Inferior parietal cortex (tissue), 1 donor: ENCODE measurements around the gene CNTN4.
"Not testable (repeated sequence)": the region's sequence is repeated elsewhere in the genome, so short reads cannot be mapped to it uniquely, and the experiment has no call there.

Source experiments
- DNase-seq: peaks from one replicate; pipeline ENCODE4 v3.0.0-alpha.2; 2016; ENCODE audit errors: extremely low spot score

Gene CNTN4

DNA sequence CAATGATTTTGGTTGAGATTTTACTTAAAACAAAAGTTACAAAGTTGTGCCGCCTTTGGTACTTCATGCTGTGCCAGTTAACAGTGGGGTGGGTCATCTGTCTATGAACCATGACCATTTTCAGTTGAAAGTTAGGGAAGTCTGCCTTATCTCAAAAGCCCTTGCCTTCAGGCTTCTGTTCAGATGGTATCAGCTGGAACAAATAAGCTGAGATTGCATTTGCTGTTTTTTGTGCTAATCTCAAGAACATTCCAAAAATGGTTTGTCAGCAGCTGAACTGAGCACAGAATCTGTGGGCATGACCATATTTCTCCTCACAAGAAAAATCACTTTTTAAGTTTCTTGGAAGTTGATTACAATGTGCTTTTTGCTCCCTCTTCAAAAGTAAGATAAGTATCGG lies 869.2 kb downstream of the CNTN4 start:
- no peak for DNase-seq

DNA sequence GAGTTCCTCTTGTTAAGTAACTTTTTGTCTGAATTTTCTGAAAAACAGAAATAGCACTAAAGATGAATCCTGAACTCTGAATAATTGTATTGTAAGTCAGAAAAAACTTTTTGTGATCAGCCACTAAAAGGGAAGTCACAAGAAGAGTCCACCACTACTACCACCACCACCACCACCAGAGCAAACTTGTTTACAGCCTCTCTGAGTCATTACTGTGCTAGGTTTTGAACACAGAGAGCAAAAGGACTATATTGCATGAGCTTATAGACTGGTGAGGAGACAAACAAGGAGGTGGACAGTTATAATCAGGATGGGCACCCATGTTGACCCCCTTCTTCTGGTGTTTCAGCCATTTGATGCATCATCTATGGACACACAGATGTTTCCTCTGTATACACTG lies 869.8 kb downstream of the CNTN4 start:
- no peak for DNase-seq

DNA sequence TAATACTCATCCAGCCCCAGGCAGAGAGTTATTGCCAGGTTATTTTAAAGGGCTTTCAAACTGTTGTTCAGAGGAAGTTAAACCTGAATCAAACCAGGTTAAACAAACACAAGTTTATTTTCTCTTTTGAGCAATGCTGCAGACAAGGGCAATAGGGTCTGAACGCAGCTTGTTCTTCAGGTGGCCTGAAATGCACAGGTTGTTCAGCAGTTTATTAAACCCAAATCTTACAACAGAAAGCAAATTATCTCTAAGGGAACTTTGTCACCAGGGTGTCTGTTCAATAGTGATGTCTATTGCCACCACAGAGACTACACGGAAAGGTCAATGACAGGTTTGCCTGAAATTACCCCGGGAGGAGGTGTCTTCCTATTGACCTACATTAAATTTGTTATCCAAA lies 877.5 kb downstream of the CNTN4 start:
- no peak for DNase-seq

DNA sequence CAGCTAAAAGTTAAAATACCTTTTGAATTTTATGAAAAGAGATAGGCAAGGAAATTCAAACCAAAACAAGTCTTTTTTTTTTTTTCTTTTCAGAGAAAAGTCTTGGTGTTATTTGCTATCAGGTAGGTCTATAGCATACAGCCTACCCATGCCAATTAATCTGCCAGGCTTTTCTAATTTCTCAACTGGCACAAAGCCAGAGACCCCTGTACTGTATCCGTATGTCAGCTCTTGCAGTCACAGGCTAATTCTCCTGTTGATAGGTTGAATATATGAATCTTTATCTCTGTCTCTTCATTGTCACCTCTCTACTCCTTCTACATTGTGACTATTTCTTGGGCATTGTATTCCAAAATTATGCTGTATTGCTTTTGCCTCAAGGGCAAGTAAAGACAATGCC lies 878.1 kb downstream of the CNTN4 start:
- DNase-seq = no peak

DNA sequence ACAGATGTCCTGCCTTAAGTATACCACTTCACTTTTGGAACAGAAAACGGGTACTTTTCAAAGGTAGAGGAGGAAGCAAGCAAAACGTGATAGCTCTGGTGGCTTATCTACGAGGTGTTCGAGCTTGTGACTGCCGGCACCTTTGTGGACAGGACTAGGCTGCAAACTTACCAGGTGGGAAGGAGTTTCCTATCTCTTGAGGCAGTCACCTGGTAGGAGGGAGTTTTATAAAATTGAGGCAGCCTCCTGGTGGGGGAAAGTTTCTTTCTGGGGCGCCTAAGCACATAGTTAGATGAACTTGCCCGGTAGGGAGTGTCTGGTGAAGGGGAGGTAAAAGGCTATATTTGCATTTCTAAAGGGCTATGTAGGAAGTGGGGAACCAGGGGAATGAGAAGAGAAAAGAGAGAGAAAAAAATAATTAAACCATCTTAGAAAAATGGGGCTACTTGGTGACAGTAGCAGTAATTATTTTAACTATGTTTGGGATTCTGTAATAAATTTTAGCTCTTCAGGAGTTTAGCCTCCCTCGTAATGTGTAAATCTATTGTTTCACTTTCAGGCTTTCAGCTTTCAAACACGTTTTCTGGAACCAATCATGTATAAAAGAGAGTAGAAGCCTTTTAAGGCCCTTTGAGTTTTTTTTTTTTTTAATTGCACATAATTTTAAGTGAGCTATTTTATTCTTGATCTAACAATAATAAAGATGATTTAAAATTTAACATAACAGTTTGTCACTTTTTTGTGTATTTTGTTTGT lies 880.5 kb downstream of the CNTN4 start:
- DNase-seq = no peak

DNA sequence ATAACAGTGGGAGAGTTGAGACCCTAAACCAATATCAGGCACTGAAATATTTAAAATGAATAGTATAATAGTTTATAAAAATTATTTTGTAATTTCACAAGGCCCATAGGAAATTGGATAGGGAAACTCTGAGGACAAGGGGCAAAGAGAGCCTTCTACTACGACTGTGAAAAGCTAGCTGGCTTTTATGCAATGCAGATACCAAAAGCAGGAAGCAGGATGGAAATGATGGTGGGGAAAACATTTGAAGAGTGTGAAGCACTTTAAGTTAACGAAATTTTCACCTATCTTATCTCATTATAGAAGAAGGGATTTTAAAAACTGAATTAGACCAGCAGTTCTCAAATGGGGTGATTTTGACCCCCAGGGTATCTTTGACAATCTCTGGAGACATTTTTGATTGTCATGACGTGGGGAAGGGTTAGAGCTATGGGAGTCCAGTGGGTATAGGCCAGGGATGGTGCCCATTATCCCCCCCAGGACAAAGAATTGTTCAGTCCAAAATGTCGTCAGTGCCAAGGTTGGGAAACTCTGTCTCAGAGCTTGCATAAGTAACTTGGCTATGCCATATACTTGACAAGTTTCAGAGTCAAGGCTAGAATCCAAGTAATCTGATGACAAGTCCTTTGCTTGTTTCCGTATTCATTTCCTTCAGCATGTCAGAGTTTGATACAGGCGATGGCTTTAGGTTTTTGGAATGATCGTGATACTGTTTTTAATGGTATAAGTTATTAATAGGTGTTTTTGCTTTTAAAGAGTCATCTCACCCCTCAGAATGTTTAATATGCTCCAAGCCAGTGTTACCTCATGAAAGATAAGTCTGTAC lies 885.6 kb downstream of the CNTN4 start:
- DNase-seq = no peak

DNA sequence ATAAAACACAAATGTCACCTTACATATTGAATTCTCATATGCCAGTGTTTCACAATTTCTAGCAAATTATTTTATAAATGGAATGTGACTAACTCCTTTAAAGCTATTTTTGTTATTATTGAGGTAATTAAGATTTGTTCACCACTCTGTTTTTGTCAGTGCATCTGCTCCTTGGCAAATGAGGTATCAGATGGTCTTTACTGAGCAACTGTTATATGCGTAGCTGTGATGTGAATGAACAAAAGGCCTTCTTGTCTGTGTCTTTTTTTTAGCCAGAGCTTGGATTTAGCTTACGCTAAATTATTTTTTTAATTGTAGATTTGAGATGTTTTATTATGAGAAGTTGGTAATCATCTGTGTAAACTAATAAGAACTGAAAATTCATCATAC lies 886.2 kb downstream of the CNTN4 start:
- no peak for DNase-seq

DNA sequence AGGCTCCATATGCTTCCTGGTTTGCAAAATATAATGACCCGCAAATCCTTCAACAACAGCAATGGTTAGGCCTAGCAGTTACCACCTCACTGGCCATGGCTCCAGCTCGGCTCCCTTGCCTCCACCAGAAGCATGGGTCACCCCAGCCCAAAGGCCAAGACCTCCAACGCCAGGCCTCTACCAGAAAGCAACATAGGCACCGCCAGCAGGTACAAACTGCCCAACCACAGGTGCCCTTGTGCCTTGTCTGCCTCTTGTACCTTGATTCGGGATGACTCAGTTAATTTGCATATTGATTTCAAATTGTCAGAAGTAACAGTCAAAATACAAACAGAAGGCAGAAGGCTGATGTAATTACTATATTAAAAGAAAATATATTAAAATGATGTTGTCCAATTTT lies 886.8 kb downstream of the CNTN4 start:
- no peak for DNase-seq

DNA sequence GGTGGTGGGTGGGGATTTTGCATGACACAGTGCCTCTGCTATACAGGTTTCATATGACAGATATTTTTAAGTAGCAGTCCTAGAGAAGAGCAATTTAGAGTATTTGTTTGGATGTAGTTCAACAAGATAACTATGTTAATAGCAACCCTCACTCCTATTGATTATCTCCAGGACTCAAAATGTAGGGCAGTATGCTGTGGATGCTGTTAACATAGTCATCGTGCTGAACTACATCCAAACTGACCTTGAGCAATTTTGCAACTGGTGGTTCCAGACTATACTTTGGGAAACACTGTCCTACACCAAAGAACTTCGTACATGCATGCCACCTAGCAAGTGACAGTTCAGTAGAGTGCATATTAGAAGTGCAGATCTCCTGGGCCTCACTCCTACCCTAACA lies 893.9 kb downstream of the CNTN4 start:
- no peak for DNase-seq

DNA sequence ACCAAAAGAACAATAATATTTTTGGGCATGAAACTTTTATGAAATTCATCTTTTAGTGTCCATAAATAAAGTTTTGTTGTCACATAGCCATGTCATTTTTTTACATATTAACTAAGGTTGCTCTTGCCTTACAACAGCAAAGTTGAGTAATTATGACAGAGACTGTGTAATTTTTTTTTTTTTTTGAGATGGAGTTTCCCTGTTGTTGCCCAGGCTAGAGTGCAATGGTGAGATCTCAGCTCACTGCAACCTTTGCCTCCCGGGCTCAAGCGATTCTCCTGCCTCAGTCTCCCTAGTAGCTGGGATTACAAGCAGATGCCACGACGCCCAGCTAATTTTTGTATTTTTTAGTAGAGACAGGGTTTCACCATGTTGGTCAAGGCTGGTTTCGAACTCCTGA lies 894.5 kb downstream of the CNTN4 start:
- not testable (repeated sequence) for DNase-seq

DNA sequence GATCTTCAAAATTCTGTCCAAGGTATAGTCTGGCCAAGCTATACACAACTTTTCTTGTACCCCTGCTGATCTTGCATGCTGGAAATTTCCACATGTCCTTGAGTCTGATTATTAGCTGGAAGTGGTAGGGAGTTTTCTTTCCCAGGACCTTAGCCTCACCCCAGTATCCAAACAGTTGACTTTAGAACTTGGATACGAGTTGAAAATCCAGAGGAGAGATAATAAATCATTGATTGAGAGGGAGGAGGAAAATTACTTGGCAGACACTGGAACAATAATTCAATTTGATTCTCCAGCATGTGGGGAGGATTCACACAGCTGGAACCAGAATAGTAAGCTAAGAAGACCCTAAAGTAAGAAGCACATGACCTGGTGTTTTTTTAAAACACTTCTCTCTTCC lies 895.1 kb downstream of the CNTN4 start:
- no peak for DNase-seq

DNA sequence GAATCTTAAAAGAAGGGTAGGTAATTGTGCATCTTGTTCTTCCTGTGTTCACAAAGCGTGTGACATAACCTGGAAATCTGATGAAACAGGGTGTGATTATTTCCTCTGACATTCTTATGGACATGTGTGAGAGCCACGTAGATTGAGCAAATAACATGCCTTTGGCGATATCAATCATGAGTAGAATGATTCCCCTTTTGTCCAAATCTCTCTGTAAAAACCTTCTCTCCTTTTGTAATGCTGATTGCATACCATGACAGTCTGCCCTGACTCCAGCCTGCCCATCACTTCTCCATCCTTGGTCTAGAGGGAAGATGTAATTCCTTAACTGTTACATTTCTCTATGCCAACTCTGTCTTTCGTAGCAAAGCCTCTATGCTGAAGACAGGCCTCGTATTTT lies 896.5 kb downstream of the CNTN4 start:
- no peak for DNase-seq

DNA sequence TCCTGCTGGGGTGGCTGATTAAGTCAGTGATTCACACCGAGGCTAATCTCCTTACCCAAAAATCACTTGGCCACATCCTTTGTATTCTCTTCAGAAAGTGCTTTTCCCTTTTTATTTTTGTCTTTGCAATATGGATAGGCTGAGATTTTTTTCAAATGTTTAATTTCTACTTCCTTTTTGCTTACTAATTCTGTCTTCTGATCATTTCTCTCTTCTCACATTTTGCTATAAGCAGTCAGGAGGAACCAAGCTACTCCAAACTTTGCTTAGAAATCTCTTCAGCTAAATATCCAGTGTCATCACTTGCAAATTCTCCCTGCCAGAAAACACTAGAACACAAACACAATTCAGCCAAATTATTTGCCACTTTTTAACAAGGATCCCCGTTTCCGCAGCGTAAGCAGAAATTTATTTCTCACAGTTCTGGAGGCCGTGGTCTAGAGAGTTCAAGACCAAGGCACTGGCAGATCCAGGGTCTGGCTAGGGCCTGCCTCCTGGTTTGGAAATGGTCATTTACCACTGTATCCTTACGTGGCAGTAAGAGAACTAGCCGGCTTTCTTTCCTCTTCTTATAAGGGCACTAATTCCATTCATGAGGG lies 906.6 kb downstream of the CNTN4 start:
- DNase-seq = peak; percentile 7

DNA sequence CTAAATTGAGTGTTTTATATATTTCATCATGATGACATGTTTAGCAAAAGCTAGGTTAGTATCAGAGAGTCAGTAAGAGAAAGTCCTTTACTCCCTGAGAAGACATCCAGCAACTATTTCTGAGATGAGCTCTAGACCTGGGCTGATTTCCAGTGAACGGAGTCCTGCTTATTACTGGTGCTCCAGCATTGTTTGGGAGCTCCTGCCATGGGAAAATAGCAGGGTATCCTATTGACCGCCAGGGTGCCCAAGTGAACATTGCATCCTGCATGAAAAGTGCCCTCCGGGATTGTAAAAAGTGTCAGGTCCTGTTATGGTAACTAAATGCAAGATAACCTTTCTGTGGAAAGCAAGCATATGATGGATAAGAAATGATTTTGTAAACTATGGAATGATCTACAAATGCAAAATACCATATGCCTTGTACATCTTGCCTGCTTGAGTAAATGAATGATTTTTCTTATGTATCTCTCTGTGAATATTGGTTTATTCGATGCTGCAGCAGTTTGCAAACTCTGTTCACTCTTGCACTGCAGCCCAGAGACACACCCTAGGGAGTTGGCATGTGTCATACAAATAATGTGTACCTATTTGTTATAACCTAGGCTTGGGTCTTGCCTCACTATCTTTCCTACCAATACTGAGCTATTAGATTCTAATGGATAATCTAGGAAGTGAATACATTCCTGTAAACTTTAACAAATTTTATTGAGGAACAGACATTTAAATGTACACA lies 914.8 kb downstream of the CNTN4 start:
- no peak for DNase-seq

DNA sequence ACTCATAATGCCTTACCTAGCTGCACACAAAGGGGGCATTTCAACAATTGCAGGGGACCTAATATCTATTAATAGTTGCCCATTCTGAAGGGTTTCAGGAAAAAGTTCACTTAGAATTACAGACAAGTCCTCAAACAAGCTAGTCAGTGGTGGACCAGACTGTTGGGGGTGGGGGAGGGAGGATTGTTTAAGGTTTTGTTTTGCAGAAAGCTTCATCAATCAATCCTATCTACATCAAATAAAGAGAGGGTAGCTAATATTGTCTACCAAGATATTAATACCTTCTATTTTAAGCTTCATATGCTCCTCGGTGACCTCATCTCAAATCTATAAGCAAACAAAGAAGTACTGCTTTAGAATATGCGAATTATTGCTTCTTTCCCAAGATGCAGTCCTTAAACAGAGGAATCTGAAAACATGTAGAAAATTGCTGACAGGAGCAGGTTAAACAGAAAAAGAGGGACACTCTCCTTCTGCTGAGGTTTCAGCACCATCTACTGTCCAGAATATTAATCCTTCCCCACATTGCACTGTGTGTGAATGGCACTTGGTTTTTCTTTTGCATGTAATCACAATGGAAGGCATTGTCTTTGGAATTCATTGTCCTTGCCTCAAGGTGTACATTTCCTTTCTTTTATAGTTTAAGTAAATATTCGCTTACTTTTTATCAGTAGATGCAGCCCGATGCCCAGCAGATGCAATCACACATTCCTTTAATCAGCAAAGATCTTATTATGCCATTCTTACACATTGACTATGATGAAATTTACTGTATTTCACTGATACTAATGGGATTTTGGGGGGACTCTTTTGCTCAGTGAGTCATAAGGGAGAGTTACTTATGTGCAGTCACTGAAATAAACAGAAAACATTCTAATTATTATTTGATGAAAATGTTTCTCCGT lies 916.8 kb downstream of the CNTN4 start:
- DNase-seq = peak; percentile 84

DNA sequence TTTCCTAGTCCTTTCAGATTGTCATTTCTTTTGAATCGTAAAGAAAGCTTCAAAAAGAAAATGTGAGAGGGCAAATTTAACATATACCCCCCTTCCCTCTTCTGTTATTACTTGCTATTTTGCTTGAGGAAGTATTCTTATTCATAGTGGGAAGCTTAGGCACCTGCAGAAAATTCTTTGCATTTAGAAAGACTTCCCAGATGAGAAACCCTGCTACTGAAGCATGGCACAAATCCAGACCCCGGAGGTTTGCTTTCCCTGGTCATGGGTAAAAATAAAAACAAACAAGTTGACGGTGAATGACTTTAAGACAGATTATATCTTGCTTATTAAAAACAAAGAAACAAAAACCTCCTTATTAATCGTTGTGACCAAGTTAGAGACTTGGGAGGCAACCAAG lies 917.6 kb downstream of the CNTN4 start:
- no peak for DNase-seq

DNA sequence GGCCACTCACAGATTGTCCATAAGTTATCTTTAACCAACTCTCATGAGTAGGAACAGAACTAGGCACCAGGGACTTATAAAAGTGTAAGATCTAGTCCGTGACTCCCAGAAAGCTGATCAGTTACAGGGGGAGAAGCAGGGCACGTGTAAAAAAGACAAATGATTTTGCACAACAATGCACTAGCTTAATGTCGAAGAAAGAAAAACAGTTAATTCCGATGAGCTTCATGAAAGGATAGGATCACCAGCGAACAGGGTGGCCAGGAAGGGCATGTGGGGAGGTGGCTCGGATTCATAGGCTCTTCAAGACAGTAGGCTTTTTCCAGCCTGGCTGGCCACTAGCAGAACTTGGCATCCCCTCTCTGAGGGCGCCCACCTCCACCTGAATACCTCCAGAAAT lies 921.5 kb downstream of the CNTN4 start:
- no peak for DNase-seq

DNA sequence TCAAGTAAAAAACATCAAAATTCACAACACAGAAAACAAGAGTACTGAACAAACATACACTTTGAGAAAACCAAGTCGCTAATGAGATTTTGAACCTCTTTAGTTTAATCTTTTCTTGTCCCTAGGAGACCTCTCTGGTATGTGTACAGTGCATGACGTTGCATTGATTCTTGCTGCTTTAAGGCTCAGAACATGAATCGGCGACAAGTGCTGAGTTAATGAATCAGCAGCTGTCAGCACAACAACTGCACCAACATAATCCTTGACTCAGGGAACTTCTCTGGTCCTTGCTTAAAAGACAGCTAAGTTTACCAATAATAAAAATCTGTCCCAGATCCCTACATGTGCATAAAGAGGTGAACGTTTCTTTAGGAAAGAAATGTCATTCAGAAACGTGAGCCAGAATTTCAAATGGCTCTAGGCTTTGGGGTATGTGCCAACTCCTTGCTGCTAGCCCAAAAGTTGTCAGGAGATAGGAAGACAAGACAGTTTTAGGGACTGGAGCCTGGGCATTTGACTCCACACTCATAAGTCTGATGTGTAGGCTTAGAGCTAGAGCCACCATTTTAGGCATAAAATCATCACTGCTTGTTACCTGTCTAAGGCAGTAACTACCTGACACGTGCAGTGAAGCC lies 924.6 kb downstream of the CNTN4 start:
- DNase-seq = no peak

DNA sequence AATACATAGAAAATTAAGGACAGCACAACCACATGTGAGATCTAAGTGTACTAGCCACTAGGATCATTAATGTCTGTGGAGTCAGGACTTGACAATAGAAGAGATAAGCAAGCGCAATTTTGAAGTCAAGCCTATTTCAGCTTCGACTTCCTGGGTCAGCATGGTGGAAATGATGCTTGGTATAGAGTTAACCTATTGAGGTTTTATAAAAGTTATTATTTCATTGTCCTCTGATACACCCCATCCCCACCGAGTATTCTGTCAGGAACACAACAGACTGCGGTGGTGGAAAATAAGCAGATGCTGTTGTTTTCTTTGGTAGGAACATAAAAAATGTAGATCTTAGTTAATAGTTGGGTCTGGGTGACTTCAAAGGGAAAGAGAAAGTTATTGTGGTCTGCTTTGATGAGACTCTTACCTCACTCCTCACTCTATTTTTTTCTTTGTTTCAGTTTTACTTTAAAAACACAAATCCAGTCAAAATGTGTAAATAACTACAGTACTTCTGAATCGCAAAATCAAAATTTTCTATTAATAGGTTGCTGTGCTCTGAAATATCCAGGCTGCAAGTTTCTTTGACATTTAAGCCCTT lies 929.4 kb downstream of the CNTN4 start:
- DNase-seq = no peak

DNA sequence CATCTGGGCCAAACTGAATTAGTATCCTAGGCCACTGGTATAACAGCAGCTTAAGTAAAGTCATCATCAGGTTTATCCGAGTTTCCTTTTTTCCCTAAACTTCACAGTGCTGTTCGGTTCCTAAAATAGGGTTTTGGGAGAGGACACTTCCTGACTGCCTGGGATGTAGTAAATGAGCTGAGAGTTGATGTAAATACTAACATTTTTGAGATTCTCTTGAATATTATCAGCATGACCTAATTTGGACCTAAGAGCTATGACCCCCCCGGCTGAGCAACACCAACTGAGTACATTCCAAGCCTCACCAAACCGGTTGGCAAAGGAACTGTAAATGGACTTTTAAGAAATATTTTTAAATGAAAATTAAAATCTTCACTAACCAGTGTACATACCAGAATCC lies 932.7 kb downstream of the CNTN4 start:
- DNase-seq = no peak
